Muscle layer of colon (tissue), 2 donors: ENCODE measurements around the gene GPAM.
"Not testable (repeated sequence)": the region's sequence is repeated elsewhere in the genome, so short reads cannot be mapped to it uniquely, and the experiment has no call there.

ENCODE experiments used
- H3K27ac ChIP-seq: one replicate; pipeline ENCODE4 v1.7.0; 2013; ENCODE audit warnings: low read depth, mild to moderate bottlenecking, low read length, moderate library complexity
- H3K27me3 ChIP-seq, 2 donors: one replicate each; pipeline ENCODE4 v1.7.0; 2013; ENCODE audit warnings: low read length in 2 of 2, mild to moderate bottlenecking in 2 of 2; ENCODE audit not compliant: insufficient read depth in 2 of 2, control insufficient read depth in 1 of 2
- H3K36me3 ChIP-seq: one replicate; pipeline ENCODE4 v1.7.0; 2013; ENCODE audit warnings: mild to moderate bottlenecking, low read length; ENCODE audit not compliant: insufficient read depth
- H3K4me1 ChIP-seq: one replicate; pipeline ENCODE4 v1.7.0; 2013; ENCODE audit warnings: mild to moderate bottlenecking, low read length; ENCODE audit not compliant: insufficient read depth
- H3K4me3 ChIP-seq, 2 donors: one replicate each; pipeline ENCODE4 v1.7.0; 2013; ENCODE audit warnings: low read length in 2 of 2, low read depth in 1 of 2, mild to moderate bottlenecking in 1 of 2, moderate library complexity in 1 of 2
- H3K9ac ChIP-seq: one replicate; pipeline ENCODE4 v1.7.0; 2013; ENCODE audit warnings: low read length
- H3K9me3 ChIP-seq: one replicate; pipeline ENCODE4 v1.7.0; 2013; ENCODE audit warnings: mild to moderate bottlenecking, low read length
- donor health status: abdominal sarcoma.
- donor health status: Adenocarcinoma of cecum.

Gene GPAM

GRCh38 chr10:112122827-112123226 is 60.7 kb downstream of the GPAM start:
- Histone ChIP-seq H3K27me3 (no peaks in the 10 kb centered on the region), H3K36me3 (no peaks in the 10 kb centered on the region), H3K9ac (no peak overlapping the region), H3K9me3 (no peaks in the 10 kb centered on the region), H3K4me3 (no peak overlapping the region), H3K27ac (no peak overlapping the region), H3K4me1 (no peaks in the 10 kb centered on the region)

- Histone ChIP-seq H3K9me3 (no peaks in the 10 kb centered on the region), H3K4me1 (no peaks in the 10 kb centered on the region), H3K27me3 (no peaks in the 10 kb centered on the region), H3K4me3 (no peak overlapping the region), H3K27ac (no peak overlapping the region), H3K9ac (no peak overlapping the region), H3K36me3 (no peaks in the 10 kb centered on the region)
Observed at GRCh38 chr10:112120491-112120890, 63.1 kb downstream of the GPAM start.

GRCh38 chr10:112115781-112116385 is 67.7 kb downstream of the GPAM start:
- Histone ChIP-seq H3K27me3 (no peaks in the 10 kb centered on the region), H3K9me3 (no peaks in the 10 kb centered on the region), H3K9ac (no peak overlapping the region), H3K4me3 (no peak overlapping the region), H3K4me1 (no peaks in the 10 kb centered on the region), H3K36me3 (no peaks in the 10 kb centered on the region), H3K27ac (no peak overlapping the region)

- H3K36me3 ChIP-seq, H3K27ac ChIP-seq, H3K9me3 ChIP-seq, H3K9ac ChIP-seq, H3K27me3 ChIP-seq, H3K4me3 ChIP-seq, H3K4me1 ChIP-seq: not testable (repeated sequence)
Observed at GRCh38 chr10:112109779-112110178, 73.8 kb downstream of the GPAM start.
